SK-N-DZ (cell line): ENCODE measurements around the gene FBLN1.
A peak's percentile ranks its signal among the peaks of the same experiment; 100 is the strongest.

Experiments
- DNase-seq: peaks from one replicate; pipeline ENCODE4 v3.0.0-alpha.2; 2015; ENCODE audit warnings: low spot score
- small RNA-seq, 2 experiments: library from RNA; depleted of rRNA; stranded (forward); fragments of <200 nt; gene quantifications; one replicate each; pipeline ENCODE3, GENCODE V24; 2014

Gene FBLN1

DNA sequence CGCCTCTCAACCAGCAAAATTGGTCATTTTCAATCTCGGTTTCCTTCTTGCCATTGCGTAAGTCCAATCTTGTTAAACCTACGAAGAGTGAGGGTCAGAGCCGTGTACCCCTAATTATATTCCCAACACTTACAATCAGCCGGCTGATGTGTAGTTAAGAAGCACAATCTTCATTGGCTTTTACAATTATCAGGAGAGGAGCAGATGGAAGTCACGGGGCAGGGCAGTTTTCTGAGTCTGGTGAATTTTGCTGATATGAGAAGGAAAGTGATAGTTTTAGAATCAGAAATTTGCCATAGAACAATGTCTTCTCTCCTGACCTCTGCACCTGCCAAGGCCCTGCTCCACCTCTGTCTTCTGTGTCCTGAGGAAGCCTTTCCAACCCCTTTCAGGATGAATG, 134.0 kb downstream of the FBLN1 start:
- no peak for DNase-seq

DNA sequence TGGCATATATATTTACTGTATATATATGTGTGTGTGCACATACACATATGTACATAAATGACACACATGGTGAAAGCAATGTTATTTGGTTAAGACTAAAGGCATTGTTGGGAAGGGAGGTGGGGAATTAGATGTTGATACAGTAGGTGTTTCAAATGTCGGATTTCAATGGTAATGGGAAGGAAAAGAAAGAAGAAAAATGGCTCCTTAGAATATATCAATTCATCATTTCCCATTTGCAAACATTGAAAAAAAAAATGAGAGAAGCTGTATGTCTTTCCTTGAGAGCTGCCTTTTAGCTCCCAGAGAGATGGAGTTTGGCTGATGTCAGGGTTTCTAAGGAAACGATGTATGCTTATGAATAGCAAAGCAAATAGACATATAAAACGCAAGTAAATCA, 135.5 kb downstream of the FBLN1 start:
- no peak for DNase-seq

GRCh38 chr22:45638834-45639746, 136.4 kb downstream of the FBLN1 start:
- no peak for DNase-seq

- no peak for DNase-seq
Observed at GRCh38 chr22:45639747-45640102, 137.0 kb downstream of the FBLN1 start.

GRCh38 chr22:45640291-45640940, 137.7 kb downstream of the FBLN1 start:
- no peak for DNase-seq

GRCh38 chr22:45640941-45641621, 138.4 kb downstream of the FBLN1 start:
- no peak for DNase-seq

- no peak for DNase-seq
Observed at GRCh38 chr22:45642986-45643385, 140.3 kb downstream of the FBLN1 start.

- DNase-seq = no peak
Observed at GRCh38 chr22:45644714-45645113, 142.0 kb downstream of the FBLN1 start.

- no peak for DNase-seq
Observed at GRCh38 chr22:45645150-45645525, 142.5 kb downstream of the FBLN1 start.

DNA sequence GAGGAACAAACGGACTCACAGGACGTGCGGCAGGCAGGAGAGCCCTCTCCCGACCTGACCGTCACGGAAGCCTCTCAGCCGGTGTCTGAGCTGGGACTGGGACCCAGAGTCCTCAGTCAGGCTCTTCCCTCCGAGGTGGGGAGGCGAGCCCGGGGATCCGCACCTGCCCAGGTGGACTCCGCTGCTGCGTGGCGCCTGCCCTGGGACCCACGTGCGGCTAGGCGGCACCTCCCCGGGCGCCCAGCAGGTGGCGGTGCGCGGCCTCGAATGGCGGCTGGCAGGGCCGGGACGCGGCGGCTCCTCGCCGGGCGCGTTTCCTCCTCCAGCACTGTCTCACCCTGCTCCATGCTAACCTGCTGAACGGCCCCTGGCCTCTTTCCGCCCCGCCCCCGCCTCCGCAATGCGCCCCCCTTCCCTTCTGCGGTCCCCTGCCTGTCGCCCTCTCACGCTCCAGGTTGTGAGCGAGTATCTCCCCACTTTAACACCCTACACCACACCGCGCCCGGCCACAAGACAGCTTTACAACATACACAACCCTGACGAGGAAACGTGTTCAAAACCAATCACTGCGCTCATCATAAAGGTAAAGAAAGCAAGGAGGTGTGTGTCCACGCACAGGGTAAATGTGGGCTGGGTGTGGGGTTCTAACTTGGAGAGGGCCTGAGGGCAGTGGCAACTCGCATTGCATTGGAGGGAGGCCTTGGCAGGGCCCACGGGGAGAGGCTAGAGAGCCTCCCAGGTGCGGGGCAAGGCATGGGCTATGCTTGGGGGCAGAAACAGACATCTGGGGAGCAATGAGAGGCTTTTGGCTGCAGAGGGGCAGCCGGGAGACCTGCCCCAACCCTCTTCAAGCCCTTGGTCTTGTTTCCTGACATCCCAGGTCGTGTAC, 143.1 kb downstream of the FBLN1 start:
- DNase-seq = peak; percentile 57

- no peak for DNase-seq
Observed at GRCh38 chr22:45647532-45648225, 145.0 kb downstream of the FBLN1 start.

- no peak for DNase-seq
Observed at GRCh38 chr22:45648301-45649117, 145.8 kb downstream of the FBLN1 start.

- no peak for DNase-seq
Observed at GRCh38 chr22:45649809-45650208, 147.1 kb downstream of the FBLN1 start.

DNA sequence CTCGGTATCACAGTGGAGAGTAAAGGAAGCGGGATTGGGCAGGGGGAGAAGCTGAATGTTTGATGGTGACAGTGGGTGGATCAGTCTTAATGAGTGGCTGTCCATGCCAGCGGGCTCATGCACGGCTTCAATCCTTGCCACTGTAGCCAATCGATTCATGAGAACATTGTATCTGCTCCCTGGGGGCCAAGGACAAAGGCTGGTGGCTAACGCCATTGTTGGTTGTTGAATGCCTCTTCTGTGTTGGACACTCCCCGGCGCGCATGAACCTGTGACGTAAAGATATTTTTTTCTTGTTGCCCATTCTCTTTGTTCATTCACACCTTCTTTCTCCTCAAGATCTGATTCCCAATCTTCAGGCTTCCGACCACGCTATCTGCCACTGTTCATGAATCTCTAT, 148.0 kb downstream of the FBLN1 start:
- no peak for DNase-seq

Small RNA genes within 50 kb of the gene (small RNA-seq; reads per million reads assigned to genes)
- 0 reads per million in 2 experiments for gene RNU6-1161P
